GM18861 (cell line): ENCODE results near the gene GLG1.

Experiments
- ATAC-seq: cut with Tn5 transposase; IDR thresholded peaks from one replicate; pipeline ENCODE4 v1.9.1; 2021; ENCODE audit not compliant: unreplicated experiment

Gene GLG1

DNA sequence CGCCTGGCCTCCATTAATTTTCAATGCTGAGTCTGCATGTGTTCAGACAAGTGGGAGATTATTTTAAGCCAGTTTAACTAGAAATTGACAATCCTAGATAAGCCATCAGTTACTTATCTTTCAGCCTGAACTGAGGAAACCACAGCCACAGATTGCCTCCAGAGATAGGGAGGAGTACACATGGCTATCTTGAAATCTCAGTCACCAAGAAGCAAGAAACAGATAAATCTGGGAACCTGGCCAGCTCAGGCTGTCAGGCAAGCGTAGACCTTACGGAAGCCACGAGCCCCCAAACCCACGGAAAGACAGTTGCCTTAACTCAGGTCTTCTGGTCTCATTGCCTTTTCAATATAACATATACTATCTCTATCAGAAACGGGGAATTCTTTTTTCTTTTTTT is 2.0 kb upstream of the GLG1 start:
- no peak for ATAC-seq

DNA sequence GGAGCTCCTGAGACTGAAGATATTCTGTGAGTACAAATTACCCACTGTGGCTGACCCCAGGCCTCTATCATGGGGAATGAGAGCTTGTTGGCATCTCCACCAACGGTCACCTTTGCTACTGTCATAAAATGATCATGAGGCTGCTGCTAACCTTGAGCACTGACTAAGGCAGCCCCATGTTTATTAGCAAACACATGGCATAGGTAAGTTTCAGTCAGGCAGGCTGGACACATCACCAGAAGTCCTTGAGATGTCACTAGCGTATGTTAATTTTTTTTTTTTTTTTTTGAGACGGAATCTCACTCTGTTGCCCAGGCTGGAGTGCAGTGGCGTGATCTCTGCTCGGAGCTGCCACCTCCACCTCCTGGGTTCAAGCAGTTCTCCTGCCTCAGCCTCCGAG is 1.5 kb upstream of the GLG1 start:
- no peak for ATAC-seq

GRCh38 chr16:74607962-74608356 is 1.0 kb upstream of the GLG1 start:
- ATAC-seq = no peak

DNA sequence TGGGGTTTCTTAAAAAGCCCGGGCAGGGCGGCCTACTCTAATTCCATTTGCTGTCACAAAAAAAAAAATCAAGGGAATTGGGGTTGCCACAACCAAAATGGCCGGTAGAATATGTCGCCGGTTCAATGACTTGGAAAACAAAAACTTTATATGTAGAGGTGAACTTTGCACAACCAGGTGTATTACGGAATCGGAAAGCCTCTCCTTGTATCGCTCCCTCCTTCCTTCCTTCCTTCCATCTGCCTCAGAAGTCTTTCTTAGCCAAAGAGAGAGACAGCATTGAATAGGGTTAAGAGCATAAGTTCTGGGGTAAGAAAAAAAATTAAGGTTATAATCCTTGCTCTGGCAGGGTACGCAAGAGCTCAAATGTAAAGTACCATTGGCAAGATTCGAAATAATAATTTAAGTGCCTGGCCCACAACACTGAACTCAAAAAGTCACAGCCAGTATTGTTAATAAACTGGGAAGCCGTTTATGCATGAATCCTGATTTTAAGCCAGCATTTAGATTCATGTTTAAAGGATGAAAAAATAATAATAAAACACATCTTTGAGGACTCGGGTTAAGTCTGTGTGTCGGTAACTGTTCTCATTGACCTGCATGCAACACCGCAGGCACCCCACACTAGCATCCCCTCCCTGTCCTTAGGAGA is 522 bp upstream of the GLG1 start:
- ATAC-seq = peak; percentile 14

GRCh38 chr16:74605746-74606520 is 981 bp downstream of the GLG1 start:
- no peak for ATAC-seq

- no peak for ATAC-seq
Observed at GRCh38 chr16:74605332-74605731, 1.6 kb downstream of the GLG1 start.

DNA sequence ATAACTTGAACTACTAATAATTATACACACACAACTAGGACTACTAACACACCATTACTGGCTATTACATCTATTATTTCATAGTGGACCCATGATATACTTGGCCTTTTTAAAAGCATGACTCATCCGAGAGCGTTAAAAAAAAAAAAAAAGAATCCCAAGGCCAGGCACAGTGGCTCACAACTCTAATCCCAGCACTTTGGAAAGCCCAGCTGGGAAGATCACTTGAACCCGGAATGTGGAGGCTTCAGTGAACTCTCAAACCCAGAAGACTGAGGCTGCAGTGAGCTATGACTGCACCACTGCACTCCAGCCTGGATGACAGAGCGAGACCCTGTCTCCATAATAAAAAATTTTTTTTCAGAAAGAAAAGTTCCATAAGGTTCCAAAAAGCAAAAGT is 3.1 kb downstream of the GLG1 start:
- ATAC-seq = no peak

- peak; percentile 50 for ATAC-seq
Observed at GRCh38 chr16:74601126-74601871, 5.6 kb downstream of the GLG1 start.

- ATAC-seq = no peak
Observed at GRCh38 chr16:74596586-74596985, 10.3 kb downstream of the GLG1 start.

DNA sequence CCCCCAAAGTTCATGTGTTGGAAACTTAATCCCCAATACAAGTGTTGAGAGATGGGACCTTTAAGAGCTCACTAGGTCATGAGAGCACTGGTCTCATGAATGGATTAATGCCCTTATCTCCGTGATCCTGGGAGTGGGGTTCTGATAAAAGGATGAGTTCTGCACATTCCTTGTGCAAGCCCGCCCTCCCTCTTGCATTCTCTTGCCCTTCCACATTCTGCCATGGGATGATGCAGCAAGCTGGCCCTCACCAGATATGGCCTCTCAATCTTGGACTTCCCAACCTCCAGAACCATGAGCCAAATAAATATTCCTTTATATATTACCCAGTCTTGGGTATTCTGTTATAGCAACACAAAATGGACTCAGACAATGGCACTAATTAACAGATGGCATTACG is 14.1 kb downstream of the GLG1 start:
- ATAC-seq = no peak

DNA sequence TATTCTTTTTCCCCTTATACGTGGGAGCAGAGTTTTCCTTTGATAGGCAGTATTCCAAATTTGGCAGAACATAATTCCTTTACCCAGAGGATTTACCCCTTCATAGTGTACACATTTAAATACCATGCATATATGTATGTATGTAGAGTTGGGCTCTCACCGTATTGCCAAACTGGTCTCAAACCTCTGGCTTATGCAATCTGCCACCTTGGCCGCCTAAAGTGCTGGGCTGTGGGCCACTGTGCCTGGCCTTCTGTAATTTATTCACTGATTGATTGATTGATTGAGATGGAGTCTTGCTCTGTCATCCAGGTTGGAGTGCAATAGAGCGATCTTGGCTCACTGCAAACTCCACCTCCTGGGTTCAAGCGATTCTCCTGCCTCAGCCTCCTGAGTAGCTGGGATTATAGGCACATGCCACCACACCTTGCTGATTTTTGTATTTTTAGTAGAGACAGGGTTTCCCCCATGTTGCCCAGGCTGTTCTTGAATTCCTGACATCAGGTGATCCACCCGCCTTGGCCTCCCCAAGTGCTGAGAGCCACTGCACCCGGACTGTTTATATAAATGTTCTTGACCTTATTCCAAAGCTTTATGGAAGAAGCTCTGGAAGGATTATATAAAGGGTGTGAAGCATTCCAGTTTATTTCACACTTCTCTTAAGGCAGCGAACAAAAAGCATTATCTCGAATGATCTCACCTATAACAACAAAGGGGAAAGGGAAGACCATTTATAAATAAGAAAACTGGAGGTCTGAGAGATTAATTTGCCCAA is 14.9 kb downstream of the GLG1 start:
- ATAC-seq = no peak

- ATAC-seq = no peak
Observed at GRCh38 chr16:74586948-74587347, 20.0 kb downstream of the GLG1 start.

GRCh38 chr16:74585846-74586443 is 21.0 kb downstream of the GLG1 start:
- ATAC-seq = no peak

DNA sequence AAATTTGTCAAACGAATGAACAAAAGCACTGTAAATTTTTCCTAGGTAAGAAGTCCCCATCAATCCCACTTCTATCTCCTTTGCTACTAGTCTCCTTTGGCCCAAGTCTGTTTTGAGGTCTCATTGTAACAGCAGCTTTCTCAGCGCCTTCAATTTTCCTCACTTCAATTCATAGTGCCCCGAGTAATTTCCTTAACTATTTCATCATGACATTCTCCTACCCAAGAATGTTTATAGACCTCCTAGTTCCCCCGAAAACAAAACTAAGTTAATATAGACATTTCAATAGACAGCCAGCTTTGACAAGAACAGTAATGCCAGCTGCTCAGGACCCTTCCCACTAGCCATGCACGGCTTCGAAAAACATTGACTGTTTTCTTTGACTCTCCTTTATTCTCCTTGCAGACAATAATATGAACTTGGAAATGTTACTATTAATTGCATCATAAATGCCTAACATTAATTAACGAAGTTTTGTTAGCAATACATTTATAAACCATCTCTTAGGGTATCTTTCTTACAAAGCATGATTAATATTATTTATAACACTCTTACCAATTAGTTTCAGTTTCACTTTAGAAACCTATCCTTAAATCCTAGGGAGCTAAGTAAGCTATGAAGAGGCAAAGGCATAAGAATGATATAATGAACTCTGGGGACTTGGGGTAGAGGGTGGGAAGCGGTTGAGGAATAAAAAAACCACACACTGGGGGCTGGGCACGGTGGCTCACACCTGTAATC is 22.8 kb downstream of the GLG1 start:
- ATAC-seq = no peak

DNA sequence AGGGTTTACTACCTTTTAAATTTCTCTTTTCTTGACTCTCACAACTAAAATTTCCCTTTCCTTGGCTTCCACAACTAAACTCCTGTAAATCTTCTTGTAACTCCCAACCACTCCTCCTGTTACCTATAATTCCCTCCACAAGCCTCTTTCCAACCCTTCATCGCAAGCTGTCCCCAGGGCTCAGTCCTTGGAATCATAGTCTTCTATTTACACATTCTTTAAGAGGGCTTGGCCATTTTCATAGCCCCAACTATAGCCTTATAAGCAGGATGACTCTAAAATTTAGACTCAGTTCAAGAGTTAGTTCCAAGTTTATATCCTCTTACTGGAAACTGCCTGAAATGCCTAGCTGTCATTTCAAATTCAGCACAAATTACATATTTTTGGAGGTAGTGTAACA is 23.9 kb downstream of the GLG1 start:
- ATAC-seq = no peak

GRCh38 chr16:74580833-74581232 is 26.1 kb downstream of the GLG1 start:
- ATAC-seq = no peak

- ATAC-seq = no peak
Observed at GRCh38 chr16:74578838-74579237, 28.1 kb downstream of the GLG1 start.

DNA sequence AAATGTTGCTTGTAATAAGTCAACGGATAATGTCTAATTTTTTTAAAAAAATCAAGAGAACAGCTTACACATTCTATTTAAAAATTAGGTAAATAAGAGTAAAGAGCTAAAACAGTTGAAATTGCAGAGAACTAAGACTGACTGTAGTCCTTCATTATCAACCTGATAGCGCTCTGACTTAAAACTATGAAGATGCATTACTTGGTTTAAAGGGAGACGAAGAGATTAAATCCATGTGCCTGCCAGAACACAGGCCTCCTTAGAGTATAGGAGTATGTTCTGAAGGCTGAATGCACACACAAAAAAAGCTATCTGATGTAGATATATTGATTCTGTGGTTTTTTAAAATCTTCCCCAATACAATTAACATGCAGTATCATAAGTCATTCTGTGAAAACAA is 28.5 kb downstream of the GLG1 start:
- no peak for ATAC-seq

DNA sequence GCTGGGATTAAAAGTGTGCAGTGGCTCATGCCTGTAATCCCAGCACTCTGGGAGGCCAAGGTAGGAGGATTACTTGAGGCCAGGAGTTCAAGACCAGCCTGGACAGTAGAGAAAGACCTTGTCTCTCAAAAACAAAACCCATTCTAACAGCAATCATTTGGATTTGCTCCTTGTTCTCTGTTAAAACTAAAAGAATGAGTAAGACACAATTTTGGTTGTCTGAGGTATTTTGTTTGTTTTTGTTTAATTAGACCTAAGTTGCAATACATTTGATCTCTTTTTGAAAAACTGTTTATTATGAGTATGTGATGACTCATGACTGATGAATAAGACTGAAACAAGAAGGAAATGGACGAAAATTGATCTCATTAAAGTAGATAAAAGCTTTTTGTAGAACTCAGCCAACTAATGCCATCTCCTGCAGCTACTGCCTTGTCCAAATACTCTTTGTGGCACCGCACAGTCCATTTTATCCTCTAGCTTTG is 29.0 kb downstream of the GLG1 start:
- no peak for ATAC-seq
